Gastrocnemius medialis (tissue), 4 donors: ENCODE results near the gene NPHS2.

Source experiments
- CTCF ChIP-seq, 5 experiments: fragments of 450-650 bp in 3 of 5; fragments of 200-600 bp in 2 of 5; sonication (generic) in 2 of 5; IDR thresholded peaks in 4 of 5; conservative IDR thresholded peaks in 1 of 5; 1 replicate in 4 of 5; 2 replicates in 1 of 5; pipeline ENCODE4 v1.5.1; 2016 to 2019; ENCODE audit warnings: antibody characterized with exemption in 5 of 5, mild to moderate bottlenecking in 3 of 5, moderate library complexity in 3 of 5
- POLR2A ChIP-seq, 2 donors: fragments of 450-650 bp; IDR thresholded peaks; one replicate each; pipeline ENCODE4 v1.6.1; 2017; ENCODE audit warnings: antibody characterized with exemption in 2 of 2, mild to moderate bottlenecking in 2 of 2, moderate library complexity in 2 of 2

GRCh38 chr1:179516976-179517705 is 58.6 kb downstream of the NPHS2 start:
- TF ChIP-seq CTCF (IDR thresholded peaks at IDR 0.05 in 4 of 5, conservative IDR thresholded peaks at IDR 0.05 in 1 of 5) (no peak), POLR2A (IDR thresholded peaks at IDR 0.05) (no peak)
